Endothelial cell of umbilical vein (primary cell): ENCODE results near the gene ASIC5. TPM values are rescaled to one million over a fixed set of nuclear protein-coding genes. Genes with fewer than 3 reads are reported as not detected.

Experiments used
- BruUV-seq: library from RNA; stranded (reverse); fragments of 400-500 nt; replicated peaks from 2 replicates; lab custom pipeline; 2021; lab: Mats Ljungman, UMichigan
- CTCF ChIA-PET: fragments of 300-600, 350-600 bp; sonication (Branson Sonifier 250); formaldehyde crosslinking; loops from one replicate; lab custom pipeline; 2021; ENCODE audit warnings: antibody characterized with exemption, inconsistent platforms; lab: Charles Lee
- POLR2A ChIA-PET: fragments of 300-600, 350-600 bp; sonication (Branson Sonifier 250); formaldehyde crosslinking; loops from one replicate; lab custom pipeline; 2021; ENCODE audit warnings: antibody characterized with exemption, inconsistent platforms; lab: Charles Lee
- DNase-seq: peaks from one replicate; pipeline ENCODE4 v3.0.0-alpha.2; 2011; ENCODE audit warnings: low read depth, low spot score
- FAIRE-seq: peaks from 2 replicates; lab custom pipeline; 2011; peaks lifted over from hg19 to GRCh38; lab: Jason Lieb, UNC
- H2AFZ ChIP-seq: 2 replicates; pipeline ENCODE4 v1.6.0; 2012; ENCODE audit warnings: low read depth, low read length, control low read depth, inconsistent platforms
- H3K27ac ChIP-seq: 2 replicates; pipeline ENCODE4 v1.5.1; 2011; ENCODE audit warnings: low read depth, mild to moderate bottlenecking, control low read depth, low read length, moderate library complexity; ENCODE audit not compliant: insufficient read depth
- H3K27me3 ChIP-seq, 2 experiments: 2 replicates each; pipeline versions ENCODE4 v1.6.0 to v1.6.1; 2011; ENCODE audit warnings: low read length in 2 of 2, mixed read lengths in 1 of 2; ENCODE audit not compliant: control insufficient read depth in 2 of 2, insufficient read depth in 2 of 2
- H3K36me3 ChIP-seq, 2 experiments: 2 replicates in 1 of 2; 3 replicates in 1 of 2; pipeline ENCODE4 v1.5.1; 2011; ENCODE audit warnings: low read length in 2 of 2, mild to moderate bottlenecking in 1 of 2, moderate library complexity in 1 of 2; ENCODE audit not compliant: control insufficient read depth in 2 of 2, insufficient read depth in 2 of 2; ENCODE audit errors: extremely low read depth in 1 of 2
- H3K4me1 ChIP-seq: 3 replicates; pipeline ENCODE4 v1.5.1; 2011; ENCODE audit warnings: mild to moderate bottlenecking, low read length; ENCODE audit not compliant: control insufficient read depth, insufficient read depth; ENCODE audit errors: extremely low read depth
- H3K4me2 ChIP-seq: 2 replicates; pipeline ENCODE4 v1.6.1; 2011; ENCODE audit warnings: low read length, control low read depth, mixed read lengths; ENCODE audit not compliant: insufficient read depth
- H3K4me3 ChIP-seq, 3 experiments: fragments of 200-600 bp in 1 of 3; sonication (generic), shearing (Covaris generic) in 1 of 3; replicated peaks in 1 of 3; 2 replicates each; pipeline ENCODE4 v1.5.1; 2011 to 2016; ENCODE audit warnings: control low read depth in 3 of 3, low read length in 3 of 3, mild to moderate bottlenecking in 2 of 3, inconsistent platforms in 1 of 3, low read depth in 1 of 3, moderate library complexity in 1 of 3; ENCODE audit not compliant: insufficient read depth in 1 of 3
- H3K79me2 ChIP-seq: 2 replicates; pipeline ENCODE4 v1.6.0; 2012; ENCODE audit warnings: low read length, inconsistent platforms; ENCODE audit not compliant: control insufficient read depth, insufficient read depth
- H3K9ac ChIP-seq: replicated peaks from 2 replicates; pipeline ENCODE3; 2011; ENCODE audit warnings: low read length, control low read depth; ENCODE audit not compliant: insufficient read depth; ENCODE audit errors: extremely low read depth
- H3K9me1 ChIP-seq: replicated peaks from 3 replicates; pipeline ENCODE4 v1.6.0; 2011; ENCODE audit warnings: mild to moderate bottlenecking, low read length; ENCODE audit not compliant: control insufficient read depth, insufficient read depth; ENCODE audit errors: extremely low read depth
- H3K9me3 ChIP-seq: replicated peaks from 2 replicates; pipeline ENCODE4 v1.5.1; 2012; ENCODE audit warnings: low read length, inconsistent platforms; ENCODE audit not compliant: control insufficient read depth, insufficient read depth
- H4K20me1 ChIP-seq: replicated peaks from 2 replicates; pipeline ENCODE3; 2011; ENCODE audit warnings: mild to moderate bottlenecking, low read length; ENCODE audit not compliant: control insufficient read depth, insufficient read depth; ENCODE audit errors: extremely low read depth
- CTCF ChIP-seq, 2 donors: IDR thresholded peaks; 1 replicate in 1 of 2; 2 replicates in 1 of 2; pipeline ENCODE4 v1.5.1; 2011; ENCODE audit warnings: low read length in 2 of 2, mild to moderate bottlenecking in 2 of 2, moderate library complexity in 2 of 2, control low read depth in 1 of 2, inconsistent platforms in 1 of 2, low read depth in 1 of 2; ENCODE audit not compliant: insufficient read depth in 1 of 2; ENCODE audit errors: extremely low read depth in 1 of 2
- EZH2 ChIP-seq: IDR thresholded peaks from 2 replicates; pipeline ENCODE4 v1.6.1; 2012; ENCODE audit warnings: borderline replicate concordance, low read depth, mild to moderate bottlenecking, moderate library complexity, low read length, inconsistent platforms; ENCODE audit not compliant: severe bottlenecking
- FOS ChIP-seq: IDR thresholded peaks from 2 replicates; pipeline ENCODE4 v1.6.1; 2011; ENCODE audit warnings: mild to moderate bottlenecking, low read length, moderate library complexity, borderline replicate concordance; ENCODE audit not compliant: insufficient read depth
- GATA2 ChIP-seq: IDR thresholded peaks from 2 replicates; pipeline ENCODE4 v1.7.0; 2011; ENCODE audit warnings: low read depth, mild to moderate bottlenecking, moderate library complexity, mixed read lengths, low read length; ENCODE audit not compliant: insufficient read length, insufficient read depth
- JUN ChIP-seq: IDR thresholded peaks from 2 replicates; pipeline ENCODE4 v1.6.1; 2011; ENCODE audit warnings: borderline replicate concordance, low read depth; ENCODE audit not compliant: insufficient read length, insufficient read depth
- MAX ChIP-seq: IDR thresholded peaks from 2 replicates; pipeline ENCODE4 v1.6.1; 2011; ENCODE audit not compliant: insufficient read depth, insufficient read length
- MYC ChIP-seq: IDR thresholded peaks from one replicate; pipeline ENCODE4 v1.6.1; 2011; ENCODE audit warnings: mild to moderate bottlenecking, low read depth, low read length
- POLR2A ChIP-seq: IDR thresholded peaks from 2 replicates; pipeline ENCODE4 v1.6.1; 2012; ENCODE audit warnings: low read depth, mild to moderate bottlenecking, control low read depth, low read length
- POLR2AphosphoS5 ChIP-seq: IDR thresholded peaks from 2 replicates; pipeline ENCODE4 v1.6.1; 2012; ENCODE audit warnings: low read depth, mild to moderate bottlenecking, control low read depth, low read length, moderate library complexity; ENCODE audit not compliant: insufficient read depth
- dilution Hi-C: fragments of 300-500 bp; cut with MboI; formaldehyde crosslinking; loops from one replicate; pipeline ENCODE4 v1.15.0; 2019; ENCODE audit warnings: low sequenced_read_pairs; ENCODE audit not compliant: extremely low pct_ligation_motif_present
- intact Hi-C: fragments of 100-400 bp; cut with micrococcal nuclease; formaldehyde crosslinking; loops from one replicate; pipeline ENCODE4 v1.10.0; 2022
- polyA plus RNA-seq, 4 experiments: library from polyadenylated mRNA; depleted of rRNA in 3 of 4; stranded (reverse) in 3 of 4; unstranded in 1 of 4; fragments of >200 nt; gene quantifications; 2 replicates each; pipeline versions ENCODE4 v1.2.1 to v1.2.3, GENCODE V29; 2011 to 2012; ENCODE audit warnings: missing spikeins in 1 of 4
- total RNA-seq: library from RNA; stranded (reverse); gene quantifications from 2 replicates; pipeline ENCODE4 v1.2.3, GENCODE V29; 2021

The ASIC5 gene
- total and polyA plus RNA-seq, 2 donors (not counting 3 experiments of a cell fraction or from before 2014, with no cell fraction given), result not detected

GRCh38 chr4:155900381-155900780 lies 34.3 kb upstream of the ASIC5 start:
- ChIA-PET POLR2A (no interaction called here), CTCF (interaction anchor here (1.0 kb wide), 1 partner anchor 14 kb away, joined by 3 read pairs; no protein-coding TSS in a partner anchor)
- Histone ChIP-seq H3K4me1 (no peaks in the 10 kb centered on the region), H4K20me1 (no peaks in the 10 kb centered on the region), H3K4me3 (no peak overlapping the region), H3K36me3 (no peaks in the 10 kb centered on the region), H3K9me3 (no peaks in the 10 kb centered on the region), H3K9me1 (no peaks in the 10 kb centered on the region), H2AFZ (no peak overlapping the region), H3K4me2 (no peak overlapping the region), H3K9ac (no peak overlapping the region), H3K79me2 (no peaks in the 10 kb centered on the region), H3K27me3 (no peaks in the 10 kb centered on the region), H3K27ac (no peak overlapping the region)
- TF ChIP-seq MYC, result no peak
- no peak for TF ChIP-seq CTCF (IDR thresholded peaks at IDR 0.05; ENCODE audit: extremely low read depth in 1 of 2, insufficient read depth in 1 of 2, low read depth in 1 of 2, low read length in 2 of 2)
- TF ChIP-seq GATA2, result no peak
- no peak for TF ChIP-seq EZH2
- no peak for TF ChIP-seq POLR2AphosphoS5
- TF ChIP-seq MAX, result no peak
- no peak for TF ChIP-seq POLR2A
- no peak for TF ChIP-seq JUN
- no peak for TF ChIP-seq FOS
- no peak for FAIRE-seq
- no peak for DNase-seq
- intact Hi-C loops, result no loop called here
- no TSS peak for BruUV-seq
- dilution Hi-C loops, result no loop called here
